ENCODE results near the gene PKMYT1. TPM values are rescaled to one million over a fixed set of nuclear protein-coding genes. Genes with fewer than 3 reads are reported as not detected.

The PKMYT1 gene
- polyA plus RNA-seq, 1 donor from 2014 or later, result 2.9 TPM

DNA sequence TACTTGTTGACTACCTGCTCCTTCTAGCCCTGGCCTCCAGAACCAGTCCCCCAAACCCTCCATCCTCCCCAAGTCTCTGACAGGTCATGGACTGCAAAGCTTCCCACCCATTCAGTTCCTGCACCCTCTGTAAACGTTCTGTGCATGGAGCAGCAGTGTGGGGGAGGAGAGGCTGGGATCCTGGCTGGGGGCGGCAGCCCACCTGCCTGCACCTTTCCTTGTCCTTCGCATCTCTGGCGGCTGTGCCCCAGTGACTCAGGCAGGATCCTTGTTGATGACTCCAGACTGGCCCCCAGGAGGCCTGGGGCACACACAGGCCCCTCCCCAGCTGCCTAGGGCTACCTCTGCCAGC, 1.6 kb upstream of the PKMYT1 start:
- Histone ChIP-seq H4K20me1 (ENCODE audit: insufficient read depth) (no peaks in the 10 kb centered on the region), H3K4me2 (ENCODE audit: low read length) (no peak overlapping the region), H3K9ac (ENCODE audit: low read length) (no peak overlapping the region), H3K79me2 (replicated peaks; ENCODE audit: insufficient read depth, low read length) (no peaks in the 10 kb centered on the region), H2AFZ (ENCODE audit: low read depth, low read length) (no peak overlapping the region), H3K27me3 (ENCODE audit: insufficient read depth, low read depth, low read length) (no peaks in the 10 kb centered on the region), H3K9me2 (ENCODE audit: insufficient read depth, low read length) (no peaks in the 10 kb centered on the region), H3K4me3 (ENCODE audit: low read length) (no peak overlapping the region), H3K9me3 (ENCODE audit: low read length) (no peaks in the 10 kb centered on the region), H3K36me3 (ENCODE audit: insufficient read depth, low read length) (no peaks in the 10 kb centered on the region), H3K27ac (ENCODE audit: low read length) (no peak overlapping the region), H3F3A (ENCODE audit: insufficient read depth, low read length, poor library complexity, severe bottlenecking) (no peaks in the 10 kb centered on the region)
- TF ChIP-seq MXI1 (conservative IDR thresholded peaks at IDR 0.05; ENCODE audit: poor library complexity, severe bottlenecking) (no peak), REST (IDR thresholded peaks at IDR 0.05; ENCODE audit: borderline replicate concordance) (no peak), EZH2 (IDR thresholded peaks at IDR 0.05; ENCODE audit: borderline replicate concordance, insufficient read depth, low read length, poor library complexity, severe bottlenecking) (no peak)

DNA sequence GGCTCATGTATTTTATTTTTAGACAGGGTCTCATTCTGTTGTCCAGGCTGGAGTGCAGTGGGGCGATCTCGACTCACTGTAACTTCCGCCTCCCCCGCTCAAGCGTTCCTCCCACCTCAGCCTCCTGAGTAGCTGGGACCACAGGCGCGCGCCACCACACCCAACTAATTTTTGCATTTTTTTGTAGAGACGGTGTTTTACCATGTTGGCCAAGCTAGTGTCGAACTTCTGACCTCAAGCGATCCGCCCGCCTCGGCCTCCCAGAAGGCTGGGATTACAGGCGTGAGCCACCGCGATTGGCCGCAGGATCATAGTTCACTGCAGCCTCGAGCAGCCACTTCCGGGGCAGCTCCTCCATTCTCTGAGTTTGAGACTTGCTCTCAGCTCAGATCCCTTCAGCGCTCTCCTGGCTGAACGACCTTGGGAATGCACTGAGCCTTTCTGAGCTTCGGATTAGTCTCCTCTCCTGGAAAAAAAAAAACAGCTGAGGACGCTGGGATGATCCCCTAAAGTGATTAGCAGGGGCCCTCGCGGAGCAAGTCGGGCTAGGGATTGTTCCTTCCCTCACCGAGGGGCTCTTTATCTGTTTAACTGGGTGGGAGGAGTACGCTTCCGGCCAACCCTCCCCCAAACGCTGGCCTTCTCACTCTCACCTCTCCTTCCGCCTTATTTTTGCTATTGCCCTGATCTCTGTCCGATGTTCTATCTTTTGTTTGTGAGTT, 1.1 kb upstream of the PKMYT1 start:
- H3K9me2 ChIP-seq (ENCODE audit: insufficient read depth, low read length), result no peaks in the 10 kb centered on the region
- H3K4me3 ChIP-seq (ENCODE audit: low read length), result peak overlapping the region; percentile 81
- no peak overlapping the region for H3K27ac ChIP-seq (ENCODE audit: low read length)
- H4K20me1 ChIP-seq (ENCODE audit: insufficient read depth), result no peaks in the 10 kb centered on the region
- no peaks in the 10 kb centered on the region for H3K27me3 ChIP-seq (ENCODE audit: insufficient read depth, low read depth, low read length)
- H3F3A ChIP-seq (ENCODE audit: insufficient read depth, low read length, poor library complexity, severe bottlenecking), result no peaks in the 10 kb centered on the region
- no peak overlapping the region for H3K9ac ChIP-seq (ENCODE audit: low read length)
- H3K4me2 ChIP-seq (ENCODE audit: low read length), result no peak overlapping the region
- no peaks in the 10 kb centered on the region for H3K79me2 ChIP-seq (replicated peaks; ENCODE audit: insufficient read depth, low read length)
- H3K9me3 ChIP-seq (ENCODE audit: low read length), result no peaks in the 10 kb centered on the region
- H2AFZ ChIP-seq (ENCODE audit: low read depth, low read length), result no peak overlapping the region
- H3K36me3 ChIP-seq (ENCODE audit: insufficient read depth, low read length), result no peaks in the 10 kb centered on the region
- TF ChIP-seq REST (IDR thresholded peaks at IDR 0.05; ENCODE audit: borderline replicate concordance) (no peak), POLR2AphosphoS5 (IDR thresholded peaks at IDR 0.05) (no peak), RAD21 (conservative IDR thresholded peaks at IDR 0.05) (no peak), SMC3 (conservative IDR thresholded peaks at IDR 0.05; ENCODE audit: poor library complexity) (no peak), EP300 (conservative IDR thresholded peaks at IDR 0.05; ENCODE audit: poor library complexity, severe bottlenecking) (no peak), EZH2 (IDR thresholded peaks at IDR 0.05; ENCODE audit: borderline replicate concordance, insufficient read depth, low read length, poor library complexity, severe bottlenecking) (no peak), MXI1 (conservative IDR thresholded peaks at IDR 0.05; ENCODE audit: poor library complexity, severe bottlenecking) (no peak)
- TF ChIP-seq, protein P1, sequence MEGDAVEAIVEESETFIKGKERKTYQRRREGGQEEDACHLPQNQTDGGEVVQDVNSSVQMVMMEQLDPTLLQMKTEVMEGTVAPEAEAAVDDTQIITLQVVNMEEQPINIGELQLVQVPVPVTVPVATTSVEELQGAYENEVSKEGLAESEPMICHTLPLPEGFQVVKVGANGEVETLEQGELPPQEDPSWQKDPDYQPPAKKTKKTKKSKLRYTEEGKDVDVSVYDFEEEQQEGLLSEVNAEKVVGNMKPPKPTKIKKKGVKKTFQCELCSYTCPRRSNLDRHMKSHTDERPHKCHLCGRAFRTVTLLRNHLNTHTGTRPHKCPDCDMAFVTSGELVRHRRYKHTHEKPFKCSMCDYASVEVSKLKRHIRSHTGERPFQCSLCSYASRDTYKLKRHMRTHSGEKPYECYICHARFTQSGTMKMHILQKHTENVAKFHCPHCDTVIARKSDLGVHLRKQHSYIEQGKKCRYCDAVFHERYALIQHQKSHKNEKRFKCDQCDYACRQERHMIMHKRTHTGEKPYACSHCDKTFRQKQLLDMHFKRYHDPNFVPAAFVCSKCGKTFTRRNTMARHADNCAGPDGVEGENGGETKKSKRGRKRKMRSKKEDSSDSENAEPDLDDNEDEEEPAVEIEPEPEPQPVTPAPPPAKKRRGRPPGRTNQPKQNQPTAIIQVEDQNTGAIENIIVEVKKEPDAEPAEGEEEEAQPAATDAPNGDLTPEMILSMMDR (IDR thresholded peaks at IDR 0.05; ENCODE audit: poor library complexity, severe bottlenecking), result no peak
